Activated CD4-positive, alpha-beta T cell treated with anti-CD3 and anti-CD28 coated beads, Interleukin-2, amount 10 ng/mL, durations not matched to agents 7 days and 5 days (primary cell): ENCODE measurements around the gene ADGRE3. TPM values are rescaled to one million over a fixed set of nuclear protein-coding genes. Genes with fewer than 3 reads are reported as not detected.
"Not testable (repeated sequence)": the region's sequence is repeated elsewhere in the genome, so short reads cannot be mapped to it uniquely, and the experiment has no call there.

ENCODE experiments used
- CTCF ChIA-PET: fragments of 350-600 bp; sonication (Branson Sonifier 250); formaldehyde crosslinking; loops from one replicate; lab custom pipeline; 2021; ENCODE audit warnings: antibody characterized with exemption; lab: Charles Lee
- POLR2A ChIA-PET: fragments of 350-600 bp; sonication (Branson Sonifier 250); formaldehyde crosslinking; loops from one replicate; lab custom pipeline; 2021; ENCODE audit warnings: antibody characterized with exemption; lab: Charles Lee
- DNase-seq: peaks from one replicate; pipeline ENCODE4 v3.0.0-alpha.2; 2020
- H3K27ac Mint-ChIP-seq: one replicate; pipeline ENCODE4 v1.8.0; 2021; ENCODE audit warnings: mild to moderate bottlenecking, moderate library complexity, mixed read lengths
- H3K27me3 Mint-ChIP-seq: one replicate; pipeline ENCODE4 v1.8.0; 2021; ENCODE audit warnings: mixed read lengths
- H3K36me3 Mint-ChIP-seq: one replicate; pipeline ENCODE4 v1.8.0; 2021; ENCODE audit warnings: low read depth, mixed read lengths
- H3K4me1 Mint-ChIP-seq: one replicate; pipeline ENCODE4 v1.8.0; 2021; ENCODE audit warnings: mixed read lengths
- H3K4me3 Mint-ChIP-seq: one replicate; pipeline ENCODE4 v1.8.0; 2021; ENCODE audit warnings: mild to moderate bottlenecking, moderate library complexity, mixed read lengths
- H3K9me3 Mint-ChIP-seq: one replicate; pipeline ENCODE4 v1.8.0; 2021; ENCODE audit warnings: mixed read lengths
- total RNA-seq, 2 experiments: library from RNA; stranded (reverse); gene quantifications; one replicate each; pipeline ENCODE4 v1.2.3, GENCODE V29; 2021

The ADGRE3 gene
- total RNA-seq, 2 experiments from 2014 or later: not detected

- Mint-ChIP-seq H3K36me3 (no peaks in the 10 kb centered on the region), H3K4me1 (no peaks in the 10 kb centered on the region), H3K4me3 (no peak overlapping the region), H3K27me3 (no peaks in the 10 kb centered on the region), H3K27ac (no peak overlapping the region), H3K9me3 (no peaks in the 10 kb centered on the region)
- no peak for DNase-seq
- POLR2A ChIA-PET: no interaction called here
- CTCF ChIA-PET: interaction anchor here (0.6 kb wide), 1 partner anchor 114 kb away, joined by 3 read pairs; no protein-coding TSS in a partner anchor
These were observed 19.7 kb downstream of the ADGRE3 start for GRCh38 chr19:14654786-14655560.

GRCh38 chr19:14650161-14650560 is 24.5 kb downstream of the ADGRE3 start:
- DNase-seq: no peak
- Mint-ChIP-seq H3K27ac (no peak overlapping the region), H3K4me3 (no peak overlapping the region), H3K36me3 (no peaks in the 10 kb centered on the region), H3K27me3 (peaks cover 4% of the 10 kb centered on the region), H3K9me3 (no peaks in the 10 kb centered on the region), H3K4me1 (no peaks in the 10 kb centered on the region)
- ChIA-PET POLR2A (no interaction called here), CTCF (no interaction called here)

DNA sequence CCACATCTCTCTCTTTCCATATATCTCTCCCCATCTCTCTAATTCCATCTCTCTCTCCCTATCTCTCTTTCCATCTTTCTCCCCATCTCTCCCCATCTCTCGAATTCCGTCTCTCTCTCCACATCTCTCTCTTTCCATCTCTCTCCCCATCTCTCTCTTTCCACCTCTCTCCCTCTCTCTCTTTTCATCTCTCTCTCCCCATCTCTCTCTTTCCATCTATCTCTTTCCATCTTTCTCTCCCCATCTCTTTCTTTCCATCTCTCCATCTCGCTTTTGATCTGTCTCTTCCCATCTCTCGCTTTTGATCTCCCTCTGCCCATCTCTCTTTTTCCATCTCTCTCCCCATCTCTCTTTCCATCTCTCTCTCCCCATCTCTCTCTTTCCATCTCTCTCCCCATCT is 25.6 kb downstream of the ADGRE3 start:
- ChIA-PET POLR2A (no interaction called here), CTCF (no interaction called here)
- no peak for DNase-seq
- no peak overlapping the region for H3K4me3 Mint-ChIP-seq
- no peaks in the 10 kb centered on the region for H3K4me1 Mint-ChIP-seq
- H3K27ac Mint-ChIP-seq: no peak overlapping the region
- H3K36me3 Mint-ChIP-seq: no peaks in the 10 kb centered on the region
- H3K9me3 Mint-ChIP-seq: no peaks in the 10 kb centered on the region
- peaks cover 4% of the 10 kb centered on the region for H3K27me3 Mint-ChIP-seq

DNA sequence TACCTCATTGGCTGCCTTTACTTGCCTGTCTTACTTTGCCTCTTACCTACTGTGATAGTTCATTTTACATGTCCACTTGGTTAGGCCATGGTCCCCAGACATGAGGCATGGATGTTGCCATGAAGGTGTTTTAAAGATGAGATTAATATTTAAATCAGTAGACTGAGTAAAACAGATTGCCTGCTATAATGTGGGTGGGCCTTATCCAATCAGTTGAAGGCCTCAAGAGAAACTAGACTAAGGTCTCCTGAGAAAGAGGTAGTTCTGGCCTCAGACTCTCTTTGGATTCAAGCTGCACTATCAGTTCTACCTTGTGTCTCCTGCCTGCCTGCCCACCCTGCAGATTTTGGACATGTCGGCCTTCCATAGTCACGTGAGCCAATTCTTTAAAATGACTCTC is 26.1 kb downstream of the ADGRE3 start:
- POLR2A ChIA-PET: no interaction called here
- DNase-seq: no peak
- Mint-ChIP-seq H3K9me3 (no peaks in the 10 kb centered on the region), H3K4me1 (no peaks in the 10 kb centered on the region), H3K27me3 (peaks cover 4% of the 10 kb centered on the region), H3K27ac (no peak overlapping the region), H3K36me3 (no peaks in the 10 kb centered on the region), H3K4me3 (no peak overlapping the region)
- CTCF ChIA-PET: no interaction called here

DNA sequence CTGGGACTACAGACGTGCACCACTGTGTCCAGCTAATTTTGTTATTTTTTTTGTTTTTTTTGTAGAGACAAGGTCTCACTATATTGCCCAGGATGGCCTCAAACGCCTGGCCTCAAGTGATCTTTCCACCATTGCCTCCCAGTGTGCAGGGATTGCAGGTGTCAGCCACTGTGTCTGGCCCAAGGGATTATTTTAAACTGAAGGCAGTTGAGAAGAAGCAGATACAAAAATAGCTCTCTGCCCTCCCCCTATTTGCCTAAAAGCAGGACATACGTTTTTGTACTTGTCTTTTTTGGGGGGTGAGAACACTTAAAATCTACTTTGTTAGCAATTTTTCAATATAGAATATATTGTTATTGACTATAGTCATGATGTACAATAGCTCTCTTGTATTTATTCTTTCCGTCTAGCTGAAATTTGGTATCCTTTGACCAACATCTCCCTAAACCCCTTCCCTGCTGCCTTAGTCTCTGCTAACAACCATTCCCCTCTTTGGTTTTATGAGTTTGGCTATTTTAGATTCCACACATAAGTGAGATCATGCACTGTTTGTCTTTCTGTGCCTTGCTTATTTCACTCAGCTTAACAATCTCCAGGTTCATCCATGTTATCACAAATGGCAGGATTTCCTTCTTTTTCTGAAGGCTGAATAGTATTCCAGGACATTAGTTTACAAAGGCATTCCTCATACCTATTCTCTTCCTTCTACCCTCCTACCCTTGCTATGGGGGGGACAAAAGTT is 34.9 kb downstream of the ADGRE3 start:
- ChIA-PET CTCF (no interaction called here), POLR2A (no interaction called here)
- Mint-ChIP-seq H3K36me3 (peaks cover 3% of the 10 kb centered on the region), H3K27ac (no peak overlapping the region), H3K4me1 (no peaks in the 10 kb centered on the region), H3K4me3 (no peak overlapping the region), H3K27me3 (no peaks in the 10 kb centered on the region), H3K9me3 (peaks cover 15% of the 10 kb centered on the region)
- no peak for DNase-seq

GRCh38 chr19:14632286-14632685 is 42.4 kb downstream of the ADGRE3 start:
- peaks cover 8% of the 10 kb centered on the region for H3K9me3 Mint-ChIP-seq
- H3K27ac Mint-ChIP-seq: no peak overlapping the region
- H3K4me1 Mint-ChIP-seq: no peaks in the 10 kb centered on the region
- no peak overlapping the region for H3K4me3 Mint-ChIP-seq
- DNase-seq: no peak
- no peaks in the 10 kb centered on the region for H3K36me3 Mint-ChIP-seq
- ChIA-PET POLR2A (no interaction called here), CTCF (interaction anchor here (0.6 kb wide), 1 partner anchor 844 kb away, joined by 5 read pairs; no protein-coding TSS in a partner anchor)
- no peaks in the 10 kb centered on the region for H3K27me3 Mint-ChIP-seq

- Mint-ChIP-seq H3K9me3 (peaks cover 6% of the 10 kb centered on the region), H3K4me1 (no peaks in the 10 kb centered on the region), H3K27ac (no peak overlapping the region), H3K27me3 (no peaks in the 10 kb centered on the region), H3K36me3 (no peaks in the 10 kb centered on the region), H3K4me3 (no peak overlapping the region)
- DNase-seq: no peak
- ChIA-PET POLR2A (no interaction called here), CTCF (no interaction called here)
These were observed 45.1 kb downstream of the ADGRE3 start for GRCh38 chr19:14629557-14629956.

- DNase-seq, H3K27ac Mint-ChIP-seq, H3K36me3 Mint-ChIP-seq, H3K27me3 Mint-ChIP-seq, H3K9me3 Mint-ChIP-seq, POLR2A ChIA-PET, H3K4me1 Mint-ChIP-seq, H3K4me3 Mint-ChIP-seq: not testable (repeated sequence)
- CTCF ChIA-PET: interaction anchor here (0.6 to 0.7 kb wide), 2 partner anchors 13 to 16 kb away, joined by 4 to 5 read pairs; no protein-coding TSS in a partner anchor
These were observed 50.2 kb downstream of the ADGRE3 start for GRCh38 chr19:14624491-14624890.

- POLR2A ChIA-PET: no interaction called here
- no peak overlapping the region for H3K4me3 Mint-ChIP-seq
- no peak for DNase-seq
These were observed 55.2 kb downstream of the ADGRE3 start for GRCh38 chr19:14619404-14619803.

GRCh38 chr19:14616407-14616806 is 58.2 kb downstream of the ADGRE3 start:
- DNase-seq: no peak
- POLR2A ChIA-PET: no interaction called here
- Mint-ChIP-seq H3K27me3 (no peaks in the 10 kb centered on the region), H3K4me3 (no peak overlapping the region), H3K36me3 (no peaks in the 10 kb centered on the region), H3K9me3 (peaks cover 12% of the 10 kb centered on the region), H3K27ac (no peak overlapping the region), H3K4me1 (no peaks in the 10 kb centered on the region)
- CTCF ChIA-PET: no interaction called here

More at GRCh38 chr19:14619404-14619803, 55.2 kb downstream of the ADGRE3 start:
- no peaks in the 10 kb centered on the region for H3K36me3 Mint-ChIP-seq
- peaks cover 12% of the 10 kb centered on the region for H3K9me3 Mint-ChIP-seq
- H3K4me1 Mint-ChIP-seq: no peaks in the 10 kb centered on the region
- CTCF ChIA-PET: interaction anchor here (0.7 kb wide), 1 partner anchor 55 kb away, joined by 3 read pairs; no protein-coding TSS in a partner anchor
- no peaks in the 10 kb centered on the region for H3K27me3 Mint-ChIP-seq
- H3K27ac Mint-ChIP-seq: no peak overlapping the region

- no peak for DNase-seq
- Mint-ChIP-seq H3K27ac (no peak overlapping the region), H3K9me3 (peaks cover 12% of the 10 kb centered on the region), H3K27me3 (no peaks in the 10 kb centered on the region), H3K4me3 (no peak overlapping the region), H3K36me3 (no peaks in the 10 kb centered on the region), H3K4me1 (no peaks in the 10 kb centered on the region)
- ChIA-PET CTCF (no interaction called here), POLR2A (no interaction called here)
These were observed 59.0 kb downstream of the ADGRE3 start for GRCh38 chr19:14615623-14616022.

GRCh38 chr19:14614099-14614412 is 60.6 kb downstream of the ADGRE3 start:
- Mint-ChIP-seq H3K27ac (no peak overlapping the region), H3K27me3 (no peaks in the 10 kb centered on the region), H3K36me3 (no peaks in the 10 kb centered on the region), H3K9me3 (peaks cover 3% of the 10 kb centered on the region), H3K4me1 (no peaks in the 10 kb centered on the region), H3K4me3 (no peak overlapping the region)
- CTCF ChIA-PET: no interaction called here
- POLR2A ChIA-PET: no interaction called here
- no peak for DNase-seq

DNA sequence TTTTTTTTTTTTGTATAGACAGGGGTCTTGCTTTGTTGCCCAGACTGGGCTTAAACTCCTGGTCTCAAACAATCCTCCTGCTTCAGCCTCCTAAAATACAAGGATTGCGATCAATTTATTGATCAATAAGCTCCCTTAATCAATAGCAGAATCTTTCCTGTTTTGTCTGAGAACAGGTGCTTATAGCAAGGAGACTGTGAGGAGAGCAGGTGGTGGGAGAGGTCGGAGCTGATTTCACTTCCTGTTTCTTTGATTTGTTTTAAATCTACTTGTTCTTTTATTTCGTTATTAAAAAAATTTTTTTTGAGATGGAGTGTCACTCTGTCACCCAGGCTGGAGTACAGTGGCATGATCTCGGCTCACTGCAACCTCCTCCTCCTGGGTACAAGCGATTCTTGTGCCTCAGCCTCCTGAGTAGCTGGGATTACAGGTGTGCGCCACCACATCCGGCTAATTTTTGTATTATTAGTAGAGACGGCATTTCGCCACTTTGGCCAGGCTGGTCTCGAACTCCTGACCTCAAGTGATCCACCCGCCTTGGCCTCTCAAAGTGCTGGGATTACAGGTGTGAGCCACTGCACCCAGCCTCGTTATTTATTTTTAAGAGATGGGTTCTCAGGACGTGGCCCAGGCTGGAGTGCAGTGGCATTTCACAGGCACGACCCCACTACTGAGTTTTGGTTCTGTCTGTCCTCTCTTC is 61.1 kb downstream of the ADGRE3 start:
- POLR2A ChIA-PET, CTCF ChIA-PET, H3K4me3 Mint-ChIP-seq, DNase-seq, H3K27ac Mint-ChIP-seq, H3K27me3 Mint-ChIP-seq, H3K36me3 Mint-ChIP-seq, H3K9me3 Mint-ChIP-seq, H3K4me1 Mint-ChIP-seq: not testable (repeated sequence)
